Inflammatory macrophage treated with lipopolysaccharide for 4 hours (primary cell): ENCODE results near the gene CALCOCO2.
A peak's percentile ranks its signal among the peaks of the same experiment; 100 is the strongest.
"Not testable (repeated sequence)": the region's sequence is repeated elsewhere in the genome, so short reads cannot be mapped to it uniquely, and the experiment has no call there.

Experiments used
- DNase-seq: peaks from one replicate; pipeline ENCODE4 v3.0.0-alpha.2; 2020

Gene CALCOCO2

GRCh38 chr17:48825446-48826381 is 5.1 kb upstream of the CALCOCO2 start:
- no peak for DNase-seq

GRCh38 chr17:48831549-48831883 is 681 bp downstream of the CALCOCO2 start:
- DNase-seq = no peak

GRCh38 chr17:48834973-48835372 is 4.1 kb downstream of the CALCOCO2 start:
- DNase-seq = no peak

- DNase-seq = no peak
Measured at GRCh38 chr17:48835971-48836370, 5.1 kb downstream of the CALCOCO2 start.

- peak; percentile 45 for DNase-seq
Measured at GRCh38 chr17:48837458-48837857, 6.6 kb downstream of the CALCOCO2 start.

GRCh38 chr17:48840441-48840840 is 9.6 kb downstream of the CALCOCO2 start:
- DNase-seq = no peak

GRCh38 chr17:48841395-48841831 is 10.6 kb downstream of the CALCOCO2 start:
- DNase-seq = peak; percentile 92

GRCh38 chr17:48842746-48843145 is 11.9 kb downstream of the CALCOCO2 start:
- DNase-seq = peak; percentile 8

- no peak for DNase-seq
Measured at GRCh38 chr17:48843187-48843900, 12.5 kb downstream of the CALCOCO2 start.

- peak; percentile 23 for DNase-seq
Measured at GRCh38 chr17:48850792-48851323, 20.0 kb downstream of the CALCOCO2 start.

GRCh38 chr17:48854774-48855476 is 24.1 kb downstream of the CALCOCO2 start:
- DNase-seq = no peak

- DNase-seq = no peak
Measured at GRCh38 chr17:48856122-48856821, 25.4 kb downstream of the CALCOCO2 start.

- no peak for DNase-seq
Measured at GRCh38 chr17:48860034-48860433, 29.2 kb downstream of the CALCOCO2 start.

GRCh38 chr17:48860456-48860855 is 29.6 kb downstream of the CALCOCO2 start:
- DNase-seq = no peak

GRCh38 chr17:48868916-48869500 is 38.2 kb downstream of the CALCOCO2 start:
- DNase-seq = no peak

- DNase-seq = no peak
Measured at GRCh38 chr17:48869821-48870318, 39.0 kb downstream of the CALCOCO2 start.

GRCh38 chr17:48871035-48871550 is 40.3 kb downstream of the CALCOCO2 start:
- DNase-seq = no peak

- DNase-seq = no peak
Measured at GRCh38 chr17:48871551-48872351, 40.9 kb downstream of the CALCOCO2 start.

GRCh38 chr17:48872409-48872808 is 41.6 kb downstream of the CALCOCO2 start:
- DNase-seq = not testable (repeated sequence)

GRCh38 chr17:48873209-48873608 is 42.4 kb downstream of the CALCOCO2 start:
- peak; percentile 13 for DNase-seq
